HG03108 (cell line): ENCODE data around the gene RAB28.

Experiments used
- ATAC-seq: cut with Tn5 transposase; IDR thresholded peaks from one replicate; pipeline ENCODE4 v1.9.1; 2021; ENCODE audit warnings: moderate library complexity; ENCODE audit not compliant: unreplicated experiment

Gene RAB28

DNA sequence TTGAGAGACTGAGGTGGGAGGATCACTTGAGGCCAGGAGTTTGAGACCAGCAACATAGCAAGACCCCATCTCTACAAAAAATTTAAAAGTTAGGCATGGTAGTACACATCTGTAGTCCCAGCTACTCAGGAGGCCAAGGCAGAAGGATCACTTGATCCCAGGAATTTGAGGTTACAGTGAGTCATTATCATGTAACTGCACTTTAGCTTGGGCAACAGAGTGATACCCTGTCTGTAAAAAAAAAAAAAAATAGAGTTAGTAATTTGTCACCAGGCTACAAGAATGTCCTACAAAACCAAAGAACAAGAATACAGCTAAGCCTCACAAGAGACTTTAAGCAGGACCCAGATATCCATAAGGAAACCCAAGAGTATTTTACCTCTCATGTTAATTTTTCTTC is 27.0 kb upstream of the RAB28 start:
- no peak for ATAC-seq

DNA sequence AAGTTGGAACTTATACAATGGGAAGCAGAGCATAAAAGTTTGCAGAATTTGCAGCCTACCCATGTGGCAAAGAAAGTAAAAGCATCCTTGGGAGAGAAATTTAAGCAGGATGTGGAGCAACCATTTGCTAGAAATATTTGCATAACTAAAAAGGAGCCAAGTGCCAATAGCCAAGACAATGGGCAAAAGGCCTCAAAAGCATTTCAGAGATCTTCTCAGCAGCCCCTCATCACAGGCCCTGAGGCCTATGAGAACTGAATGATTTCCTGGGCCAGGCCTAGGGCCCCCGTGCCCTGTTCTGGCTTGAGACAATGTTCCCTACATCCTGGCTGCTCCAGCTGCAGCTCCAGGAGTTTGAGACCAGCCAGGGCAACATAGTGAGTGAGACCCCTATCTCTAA is 25.3 kb upstream of the RAB28 start:
- ATAC-seq = no peak

DNA sequence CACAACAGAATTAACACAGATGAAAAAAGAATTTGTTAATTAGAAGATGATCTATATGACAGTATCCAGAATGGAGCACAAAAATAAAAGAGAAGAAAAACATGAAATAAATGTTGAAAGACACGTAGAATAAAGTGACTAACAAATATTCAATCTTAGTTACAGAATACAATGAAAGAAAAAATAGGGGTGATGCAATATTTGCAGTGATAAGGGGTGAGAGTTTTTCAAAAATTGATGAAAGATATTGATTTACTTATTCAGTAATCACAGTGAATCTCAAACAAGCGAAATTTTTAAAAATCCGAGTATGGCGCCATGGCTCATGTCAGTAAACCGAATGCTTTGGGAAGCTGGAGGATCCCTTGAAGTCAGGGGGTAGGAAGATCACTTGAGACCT is 20.2 kb upstream of the RAB28 start:
- no peak for ATAC-seq

DNA sequence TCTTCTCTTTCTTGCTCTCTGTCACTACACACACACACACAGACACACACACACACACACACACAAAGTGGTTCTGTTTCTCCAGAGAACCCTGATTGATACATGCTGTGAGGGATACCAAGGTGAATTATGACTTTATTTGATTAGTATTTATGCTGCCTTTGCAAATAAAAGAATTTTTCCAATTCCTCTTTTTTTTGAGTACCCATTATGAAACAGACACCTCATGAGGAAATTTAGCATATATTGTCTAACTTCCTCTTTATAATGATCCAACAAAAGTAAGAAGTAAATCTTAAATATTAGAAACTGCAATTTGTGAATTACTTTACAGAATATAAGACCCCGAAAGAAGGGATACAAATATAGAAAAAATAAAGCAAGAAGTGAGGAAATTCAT is 14.3 kb upstream of the RAB28 start:
- no peak for ATAC-seq

DNA sequence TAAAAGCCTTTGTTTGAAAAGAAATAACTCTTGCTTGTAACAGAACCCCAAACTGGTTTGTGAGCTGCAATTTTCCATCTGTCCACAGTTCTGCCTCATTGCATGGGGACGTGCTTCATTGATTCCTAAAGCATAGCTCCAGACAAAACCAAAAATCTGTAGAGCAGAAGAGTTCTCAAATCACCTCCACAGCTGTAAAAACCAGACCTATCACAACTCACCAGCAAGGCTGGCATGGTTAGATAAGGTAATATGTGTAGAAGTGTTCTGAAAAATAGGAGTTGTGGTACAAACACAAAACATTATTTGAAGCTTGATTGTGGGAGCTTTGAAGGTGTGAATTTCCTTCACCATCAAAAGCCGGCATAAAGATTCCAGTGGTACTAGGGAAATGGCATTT is 12.5 kb upstream of the RAB28 start:
- no peak for ATAC-seq

DNA sequence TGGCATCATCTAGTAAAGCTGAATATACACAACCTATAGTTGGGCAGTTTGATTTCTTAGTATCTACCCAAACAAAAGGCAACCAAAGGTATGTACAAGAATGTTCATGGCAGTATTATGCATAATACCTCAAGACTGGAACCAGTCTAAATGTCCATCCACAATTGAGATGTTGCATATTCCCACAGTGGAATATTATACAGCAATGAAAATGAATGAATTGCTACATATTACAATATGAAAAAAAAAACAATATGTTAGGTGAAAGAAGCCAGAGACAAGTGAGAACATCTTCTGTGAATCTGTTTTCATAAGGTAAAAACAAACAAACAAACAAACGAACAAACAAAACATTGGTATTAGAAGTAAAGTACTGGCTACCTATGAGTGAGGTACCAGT is 11.6 kb upstream of the RAB28 start:
- ATAC-seq = no peak

DNA sequence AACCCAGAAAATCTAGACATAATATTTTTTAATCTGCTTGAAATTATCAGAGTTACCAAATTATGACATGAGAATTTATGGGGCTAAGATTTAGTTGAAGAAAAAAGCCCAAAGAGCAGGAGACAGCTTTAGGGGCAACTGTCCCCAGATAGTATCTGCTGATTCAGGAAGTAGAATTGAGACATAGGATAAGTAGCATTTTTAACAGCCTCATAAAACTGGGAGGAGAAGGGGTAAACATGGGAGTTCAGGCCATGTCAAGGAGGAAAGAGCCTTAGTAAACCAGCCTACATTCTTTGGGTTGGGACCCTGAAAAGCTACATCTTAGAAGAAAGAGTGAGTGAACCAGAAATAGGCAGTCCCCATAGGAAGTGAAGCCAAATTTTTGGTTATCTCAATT is 9.7 kb upstream of the RAB28 start:
- ATAC-seq = no peak

DNA sequence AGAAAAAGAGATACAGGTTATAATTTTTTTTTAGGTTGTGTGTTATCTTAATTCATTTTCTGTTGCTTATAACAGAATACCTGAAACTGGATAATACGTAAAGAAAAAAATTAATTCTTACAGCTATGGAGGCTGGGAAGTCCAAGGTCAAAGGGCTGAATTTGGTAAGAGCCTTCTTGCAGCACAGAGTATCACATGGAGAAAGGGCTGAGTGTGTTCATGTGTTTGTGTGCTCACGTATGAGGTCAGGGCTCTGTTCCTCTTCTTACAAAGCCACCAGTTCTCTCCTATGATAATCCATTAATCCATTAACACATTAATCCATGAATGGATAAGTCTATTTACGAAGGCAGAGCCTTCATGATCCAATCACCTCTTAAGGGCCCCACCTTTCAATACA is 8.6 kb upstream of the RAB28 start:
- no peak for ATAC-seq

DNA sequence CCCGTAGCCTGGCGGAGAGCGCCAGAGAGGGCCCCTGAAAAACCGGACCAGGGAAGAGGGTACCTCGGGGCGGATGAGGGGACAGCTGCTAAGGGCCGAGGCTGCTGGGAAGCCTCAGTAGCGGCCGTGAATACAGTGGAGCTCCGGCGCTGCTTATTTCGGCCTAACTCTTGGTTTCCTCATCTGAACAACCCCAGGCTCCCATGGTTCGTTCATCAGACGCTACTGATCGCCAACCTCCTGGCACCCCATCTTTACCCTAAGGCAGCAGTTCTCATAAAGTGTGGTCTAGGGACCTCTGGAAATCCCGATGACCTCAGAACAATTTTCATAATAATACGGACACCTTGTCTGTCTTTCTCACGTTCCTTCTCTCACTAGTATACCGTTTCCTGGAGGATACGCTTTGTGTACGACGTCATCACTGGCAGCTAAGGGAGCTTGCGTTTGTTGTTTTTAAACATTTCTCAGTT is 645 bp upstream of the RAB28 start:
- peak; percentile 14 for ATAC-seq

DNA sequence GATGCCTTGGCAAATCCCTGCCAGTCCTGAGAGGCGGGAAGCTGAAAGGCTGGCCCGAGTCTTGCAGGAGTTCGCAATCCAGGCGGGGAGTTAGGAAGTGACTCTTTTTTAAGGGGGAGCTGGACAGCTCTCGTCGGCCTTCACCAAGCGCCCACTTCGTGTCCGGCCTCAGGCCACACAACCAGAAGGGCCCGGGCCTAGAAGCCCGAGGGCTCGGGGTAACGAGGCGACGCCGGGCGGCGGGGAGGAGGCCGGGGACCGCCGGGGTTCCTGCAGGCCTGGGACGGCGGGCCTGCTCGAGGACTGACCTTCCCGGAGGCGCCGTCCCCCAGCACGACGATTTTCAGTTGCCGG is 395 bp downstream of the RAB28 start:
- ATAC-seq = peak; percentile 12

DNA sequence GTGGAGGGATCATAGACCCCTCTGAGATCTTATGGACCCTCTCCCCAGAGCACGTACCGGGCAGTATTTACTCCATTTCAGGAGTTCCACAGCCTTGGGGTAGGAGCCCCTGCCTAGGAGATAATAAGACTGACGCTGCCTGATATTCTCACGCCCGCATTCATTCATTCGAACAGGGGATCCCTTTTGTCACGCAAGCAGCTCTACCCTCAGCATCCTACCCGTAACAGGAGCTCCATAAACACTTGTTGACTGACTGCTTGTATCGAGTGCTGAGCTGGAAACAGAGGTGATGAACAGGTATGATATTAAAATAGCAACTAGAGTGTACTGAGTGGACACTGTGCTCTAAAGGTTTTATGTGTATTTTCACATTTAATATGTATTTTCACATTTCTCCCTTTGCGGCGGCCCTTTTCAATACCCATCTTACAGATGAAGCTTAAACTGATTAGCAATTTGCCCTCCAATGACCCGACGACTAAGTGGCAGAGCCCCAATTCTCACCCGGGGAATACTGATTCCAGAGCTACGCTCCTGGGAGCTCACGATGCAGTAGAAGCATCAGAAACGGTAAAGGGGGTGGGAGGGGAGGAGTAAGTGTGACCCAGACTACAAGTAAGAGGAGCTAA is 888 bp downstream of the RAB28 start:
- peak; percentile 4 for ATAC-seq

DNA sequence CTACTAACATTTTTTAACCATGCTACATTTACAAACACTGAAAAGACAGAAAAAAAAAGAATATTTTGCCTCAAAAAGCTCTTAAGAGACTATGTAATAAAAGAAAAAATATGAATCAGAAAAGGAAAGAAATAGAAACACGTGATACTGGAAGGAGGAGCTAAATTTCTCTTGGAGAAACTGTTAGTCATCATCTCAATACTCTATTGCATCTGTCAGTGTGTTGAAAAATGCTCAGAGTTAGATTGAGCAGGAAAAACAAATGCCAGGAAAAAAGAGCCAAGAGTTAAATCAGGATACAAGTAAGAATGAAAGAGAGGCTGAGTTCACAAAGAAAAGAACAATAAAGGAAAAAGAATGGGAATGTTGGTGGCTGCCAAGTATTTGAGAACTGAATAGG is 2.6 kb downstream of the RAB28 start:
- no peak for ATAC-seq

DNA sequence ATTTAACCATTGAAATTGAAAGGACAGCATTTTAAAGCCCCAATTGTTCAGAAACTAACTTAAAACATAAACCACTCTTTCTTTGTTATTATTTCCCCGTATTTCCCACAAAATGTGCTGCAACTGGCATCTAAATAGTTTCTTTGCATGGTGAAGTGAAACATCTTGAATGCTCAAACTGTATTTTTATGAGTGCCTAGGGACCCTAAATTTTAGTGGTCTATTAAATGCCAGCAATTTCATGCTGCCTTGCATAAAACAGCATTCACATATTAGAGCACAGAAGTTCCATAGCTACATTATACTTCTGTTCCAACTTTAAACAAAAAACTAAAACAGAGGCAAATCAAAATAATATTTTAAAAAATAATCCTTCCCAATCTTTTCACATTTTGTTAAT is 5.4 kb downstream of the RAB28 start:
- no peak for ATAC-seq

DNA sequence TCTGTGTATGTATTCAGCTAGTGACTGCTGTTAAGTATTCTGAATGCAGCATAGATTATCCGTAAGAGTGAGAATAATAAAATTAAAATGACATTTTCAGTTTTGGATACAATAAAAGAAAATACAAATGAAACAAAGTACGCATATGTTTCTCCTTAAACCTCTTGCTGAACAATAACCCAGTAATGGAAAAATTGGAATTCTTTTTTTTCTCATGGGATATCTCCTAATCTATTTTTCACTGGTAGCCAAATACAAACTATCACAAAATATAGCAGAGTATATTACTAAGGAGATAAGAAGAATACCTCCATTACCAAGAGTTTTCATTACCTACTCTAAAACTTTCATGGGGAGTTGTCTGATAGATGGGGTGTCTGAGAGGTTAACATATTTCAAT is 6.0 kb downstream of the RAB28 start:
- ATAC-seq = no peak

DNA sequence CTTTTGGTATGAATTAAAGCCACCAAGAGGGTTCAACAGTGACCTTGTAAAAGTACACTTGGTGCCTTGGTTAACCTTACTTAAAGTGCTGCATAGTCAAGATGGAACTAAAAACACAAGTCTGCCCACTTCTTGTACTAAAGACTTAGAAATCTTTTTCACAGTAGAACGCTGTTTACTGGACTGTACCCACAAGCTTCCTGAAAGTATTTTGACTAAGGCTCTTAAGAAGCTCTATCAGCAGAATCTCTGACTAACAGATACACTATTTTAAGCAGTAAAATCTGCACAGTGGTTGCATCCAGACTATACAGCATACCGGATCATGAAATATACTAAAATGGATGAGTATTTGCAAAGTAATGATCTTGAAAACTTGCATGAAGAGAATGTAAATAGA is 7.2 kb downstream of the RAB28 start:
- no peak for ATAC-seq

DNA sequence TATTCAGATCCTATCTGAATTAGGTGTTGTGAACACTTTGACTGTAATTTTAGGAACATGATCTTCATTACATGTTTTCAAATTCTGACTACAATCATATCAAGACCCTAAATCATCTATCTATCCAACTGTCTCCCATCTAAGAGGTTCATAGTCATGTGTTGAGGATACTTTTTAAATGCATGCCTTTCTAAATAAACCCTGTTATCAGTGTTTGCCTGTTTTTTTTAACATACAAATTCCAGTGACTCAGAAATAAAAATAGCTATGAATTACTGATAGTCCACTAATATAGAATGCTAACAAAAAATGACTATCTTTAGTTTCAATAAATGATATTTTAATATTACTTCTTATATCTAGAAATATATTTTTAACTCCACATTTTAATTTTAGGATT is 8.0 kb downstream of the RAB28 start:
- ATAC-seq = no peak

DNA sequence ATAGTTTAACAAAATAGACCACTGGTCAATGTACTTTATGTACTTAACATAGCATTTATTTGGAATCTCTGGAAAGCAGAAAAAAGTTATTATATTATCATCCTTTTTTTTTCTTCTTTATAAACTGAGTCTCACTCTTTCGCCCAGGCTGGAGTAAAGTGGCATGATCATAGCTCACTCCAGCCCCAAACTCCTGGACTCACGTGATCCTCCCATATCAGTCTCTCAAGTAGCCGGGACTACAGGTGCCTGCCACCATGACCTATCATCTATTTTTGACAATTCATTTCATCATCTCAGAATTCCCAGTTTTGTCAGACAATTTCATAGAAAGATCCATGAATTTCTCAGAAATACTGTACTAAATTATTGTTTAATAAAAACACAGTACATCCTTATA is 12.7 kb downstream of the RAB28 start:
- ATAC-seq = no peak

DNA sequence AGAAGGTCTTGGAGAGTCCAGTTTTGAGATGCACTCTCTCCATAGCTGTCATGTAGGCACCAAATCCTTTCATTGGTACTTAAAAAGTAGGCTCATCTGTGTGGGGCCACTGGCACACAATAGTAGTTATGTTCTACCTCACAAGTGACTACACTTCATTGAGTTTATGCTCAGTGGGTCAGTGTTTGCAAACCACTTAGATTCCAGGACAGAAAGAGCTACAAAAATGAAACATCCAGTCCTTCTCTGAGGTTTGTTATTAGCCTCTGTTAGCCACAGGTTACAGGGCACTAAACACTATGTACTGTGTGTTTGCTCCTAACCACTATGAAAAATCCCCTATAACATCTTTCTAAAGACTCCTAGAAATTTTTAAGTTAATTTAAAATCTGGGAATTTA is 13.8 kb downstream of the RAB28 start:
- ATAC-seq = no peak

DNA sequence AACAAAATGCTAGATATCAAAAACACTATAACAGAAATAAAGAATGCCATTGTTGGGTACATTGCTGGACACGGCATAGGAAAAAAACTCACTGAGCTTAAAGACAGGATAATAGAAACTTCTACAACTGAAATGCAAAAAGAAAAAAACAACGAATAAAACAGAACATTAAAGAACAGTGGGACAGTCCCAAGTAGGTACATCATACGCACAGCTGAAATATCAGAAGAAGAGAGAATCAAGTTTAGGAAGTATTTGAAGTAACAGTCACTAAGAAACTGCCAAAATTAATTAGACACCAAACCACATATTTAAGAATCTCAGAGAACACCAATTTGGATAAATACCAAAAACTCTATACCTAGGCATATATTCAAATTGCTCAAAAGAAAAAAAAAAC is 19.2 kb downstream of the RAB28 start:
- no peak for ATAC-seq

DNA sequence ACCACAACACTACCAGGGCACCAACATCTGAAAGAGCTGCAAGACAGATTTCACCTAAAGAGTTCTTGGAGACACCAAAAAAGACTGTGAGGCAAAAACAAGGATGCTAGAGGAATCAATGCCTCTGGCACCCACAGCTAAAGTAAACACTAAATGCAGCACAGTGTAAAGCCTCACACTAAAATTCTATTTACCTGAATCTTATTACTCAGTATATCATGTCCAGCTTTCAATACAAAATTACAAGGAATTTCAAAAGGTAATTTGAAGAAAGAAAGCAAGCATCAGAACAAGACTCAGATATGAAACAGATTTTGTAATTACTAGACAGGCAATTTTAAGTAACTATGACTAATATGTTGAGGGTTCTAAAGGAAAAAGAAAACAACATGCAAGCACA is 19.6 kb downstream of the RAB28 start:
- no peak for ATAC-seq

DNA sequence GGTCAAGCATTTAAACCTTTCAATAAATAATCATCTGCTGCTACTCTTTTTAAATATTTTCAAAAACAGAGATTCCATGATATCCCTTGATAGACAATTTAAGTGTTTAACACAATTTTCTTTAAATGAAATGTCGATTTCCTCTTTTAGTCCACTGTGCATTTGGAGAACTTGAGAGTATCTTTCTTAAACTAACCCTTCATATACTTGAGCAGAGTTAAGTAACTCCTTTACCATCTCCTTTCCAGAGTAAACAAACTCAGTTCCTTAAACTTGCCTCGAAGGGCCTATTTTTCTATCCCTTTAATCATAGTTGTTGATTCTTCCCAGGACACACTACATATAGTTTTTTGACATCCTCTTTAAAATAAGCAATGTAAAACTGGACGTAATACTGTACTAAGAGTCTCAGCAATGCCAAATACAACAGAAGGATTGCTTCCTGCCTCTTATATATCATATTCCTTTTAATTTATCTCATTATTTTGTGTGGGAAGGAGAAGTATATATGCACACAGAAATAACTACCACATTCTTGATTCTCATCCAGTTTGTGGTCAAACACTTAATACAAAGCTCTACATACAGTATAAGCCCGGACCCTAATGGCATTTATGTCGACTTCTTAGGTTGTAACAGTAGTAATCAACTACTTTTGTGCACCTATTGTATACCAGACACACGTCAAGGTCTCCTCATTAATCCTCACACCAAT is 22.8 kb downstream of the RAB28 start:
- no peak for ATAC-seq

DNA sequence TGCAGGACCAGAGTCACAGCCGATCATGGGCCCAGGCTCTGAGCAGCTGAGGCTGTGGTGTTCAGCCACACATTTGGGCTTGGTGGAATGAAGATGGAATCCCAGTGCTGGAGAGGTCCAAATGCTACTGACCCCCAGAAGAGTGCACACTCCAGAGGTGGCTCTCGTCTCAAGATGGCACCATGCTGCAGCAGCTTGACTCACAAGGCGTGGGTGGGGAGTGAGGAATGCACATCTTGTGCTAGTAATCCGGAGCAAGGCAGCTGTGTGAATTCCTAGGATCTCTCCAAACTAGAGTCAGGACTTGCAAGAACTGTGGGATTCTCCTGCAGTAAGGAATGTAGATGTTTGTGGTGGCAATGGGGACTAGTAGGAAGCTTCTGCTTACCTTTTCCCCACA is 28.7 kb downstream of the RAB28 start:
- no peak for ATAC-seq

DNA sequence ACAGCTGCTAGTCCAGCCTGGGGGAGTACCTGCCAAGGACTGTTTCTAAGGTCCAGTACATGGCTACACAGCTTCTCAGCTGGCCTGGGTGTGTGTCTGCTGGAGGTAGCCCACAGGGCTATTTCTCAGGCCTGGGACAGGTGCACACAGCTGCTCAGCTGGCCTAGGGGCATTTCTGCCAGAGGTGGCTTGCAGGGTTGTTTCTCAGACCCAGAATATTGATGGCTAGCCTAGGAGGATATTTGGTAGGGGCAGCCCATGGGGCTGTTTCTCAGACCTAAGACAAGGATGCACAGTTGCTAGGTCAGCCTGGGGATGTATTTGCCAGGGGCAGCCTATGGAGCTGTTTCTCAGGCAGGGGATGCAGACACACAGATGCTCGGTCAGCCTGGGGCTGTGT is 29.4 kb downstream of the RAB28 start:
- no peak for ATAC-seq
